PC-9 (cell line): Measurements from ENCODE around the gene YPEL3. TPM values are rescaled to one million over a fixed set of nuclear protein-coding genes. Genes with fewer than 3 reads are reported as not detected.
A peak's percentile ranks its signal among the peaks of the same experiment; 100 is the strongest.

ENCODE experiments used
- BruUV-seq: library from RNA; stranded (reverse); fragments of 400-500 nt; replicated peaks from 2 replicates; lab custom pipeline; 2021; lab: Mats Ljungman, UMichigan
- CTCF ChIA-PET: fragments of 300-600 bp; sonication (Branson Sonifier 250); formaldehyde crosslinking; loops from one replicate; lab custom pipeline; 2022; ENCODE audit warnings: antibody characterized with exemption; lab: Charles Lee
- POLR2A ChIA-PET: fragments of 300-600 bp; sonication (Branson Sonifier 250); formaldehyde crosslinking; loops from one replicate; lab custom pipeline; 2022; ENCODE audit warnings: antibody characterized with exemption; ENCODE audit not compliant: unreplicated experiment; lab: Charles Lee
- DNase-seq, 2 experiments: peaks; one replicate each; pipeline versions ENCODE4 v3.0.0 to v3.0.0-alpha.2; 2015 to 2022; ENCODE audit warnings: mixed read lengths in 1 of 2
- H2AFZ ChIP-seq: fragments of 200-600 bp; sonication (generic); 2 replicates; pipeline ENCODE4 v1.8.1; 2017; ENCODE audit warnings: antibody characterized with exemption
- H3F3A ChIP-seq: fragments of 200-600 bp; sonication (generic); 2 replicates; pipeline ENCODE4 v1.8.1; 2017; ENCODE audit warnings: antibody characterized with exemption, mild to moderate bottlenecking, low read depth; ENCODE audit not compliant: insufficient read depth
- H3K27ac ChIP-seq: fragments of 200-600 bp; sonication (generic); 2 replicates; pipeline ENCODE4 v1.6.1; 2016; ENCODE audit warnings: mixed run types
- H3K27me3 ChIP-seq: fragments of 200-600 bp; sonication (generic); 2 replicates; pipeline ENCODE4 v1.6.1; 2016; ENCODE audit warnings: low read depth, mixed run types; ENCODE audit not compliant: insufficient read depth
- H3K36me3 ChIP-seq: fragments of 200-600 bp; sonication (generic); 2 replicates; pipeline ENCODE4 v1.6.1; 2016; ENCODE audit warnings: low read depth, mixed run types
- H3K4me1 ChIP-seq: fragments of 200-600 bp; sonication (generic); replicated peaks from 2 replicates; pipeline ENCODE4 v1.6.1; 2016; ENCODE audit warnings: mixed run types; ENCODE audit not compliant: insufficient read depth
- H3K4me2 ChIP-seq: fragments of 200-600 bp; sonication (generic); 2 replicates; pipeline ENCODE4 v1.6.1; 2017; ENCODE audit warnings: mixed run types
- H3K4me3 ChIP-seq: fragments of 200-600 bp; sonication (generic); 2 replicates; pipeline ENCODE4 v1.6.1; 2016; ENCODE audit warnings: mixed run types
- H3K79me2 ChIP-seq: fragments of 200-600 bp; sonication (generic); 2 replicates; pipeline ENCODE4 v1.6.1; 2017; ENCODE audit warnings: low read depth, mixed run types
- H3K9me2 ChIP-seq: fragments of 200-600 bp; sonication (generic); 2 replicates; pipeline ENCODE4 v1.8.1; 2017; ENCODE audit warnings: mild to moderate bottlenecking; ENCODE audit not compliant: insufficient read depth
- H3K9me3 ChIP-seq: fragments of 200-600 bp; sonication (generic); 2 replicates; pipeline ENCODE4 v1.8.1; 2016; ENCODE audit warnings: low read depth; ENCODE audit not compliant: insufficient read depth
- H4K20me1 ChIP-seq: fragments of 200-600 bp; sonication (generic); 2 replicates; pipeline ENCODE4 v1.8.1; 2017; ENCODE audit not compliant: insufficient read depth
- EZH2 ChIP-seq: fragments of 200-600 bp; sonication (generic); IDR thresholded peaks from 2 replicates; pipeline ENCODE4 v1.8.0; 2017; ENCODE audit warnings: antibody characterized with exemption, low read depth
- intact Hi-C: fragments of 100-400 bp; cut with micrococcal nuclease; formaldehyde crosslinking; loops from one replicate; pipeline ENCODE4 v1.10.0; 2022; ENCODE audit not compliant: unreplicated experiment
- total RNA-seq: library from RNA; stranded (reverse); gene quantifications from 2 replicates; pipeline ENCODE4 v1.2.3, GENCODE V29; 2021
- TF ChIP-seq, protein P1 (sequence below): fragments of 200-600 bp; sonication (generic); conservative IDR thresholded peaks from 2 replicates; pipeline ENCODE4 v1.6.1; 2017; ENCODE audit warnings: mixed run types, antibody characterized with exemption, mild to moderate bottlenecking, moderate library complexity

YPEL3 gene
- total RNA-seq, 1 experiment from 2014 or later: 129 TPM

GRCh38 chr16:30066761-30067583, 29.0 kb downstream of the YPEL3 start:
- H3K4me3 ChIP-seq: peak overlapping the region; percentile 94
- H3K27ac ChIP-seq: peak overlapping the region; percentile 92
- POLR2A ChIA-PET: interaction anchor here (0.5 kb wide), 2 partner anchors 15 to 334 kb away, joined by 3 to 5 read pairs; no protein-coding TSS in a partner anchor
- H4K20me1 ChIP-seq: peaks cover 60% of the 10 kb centered on the region
- no TSS peak for BruUV-seq
- CTCF ChIA-PET: no interaction called here
- H3K4me2 ChIP-seq: peak overlapping the region; percentile 97
- peaks cover 34% of the 10 kb centered on the region for H3K4me1 ChIP-seq
- no peaks in the 10 kb centered on the region for H3K9me3 ChIP-seq
- peaks cover 84% of the 10 kb centered on the region for H3K79me2 ChIP-seq
- no peak overlapping the region for H2AFZ ChIP-seq
- H3K27me3 ChIP-seq: no peaks in the 10 kb centered on the region
- intact Hi-C loops: loop anchor here (2.0 to 5.0 kb wide), 2 partner anchors 24 to 590 kb away; partner anchors contain the start of genes FBRS and TBX6
- TF ChIP-seq, protein P1, sequence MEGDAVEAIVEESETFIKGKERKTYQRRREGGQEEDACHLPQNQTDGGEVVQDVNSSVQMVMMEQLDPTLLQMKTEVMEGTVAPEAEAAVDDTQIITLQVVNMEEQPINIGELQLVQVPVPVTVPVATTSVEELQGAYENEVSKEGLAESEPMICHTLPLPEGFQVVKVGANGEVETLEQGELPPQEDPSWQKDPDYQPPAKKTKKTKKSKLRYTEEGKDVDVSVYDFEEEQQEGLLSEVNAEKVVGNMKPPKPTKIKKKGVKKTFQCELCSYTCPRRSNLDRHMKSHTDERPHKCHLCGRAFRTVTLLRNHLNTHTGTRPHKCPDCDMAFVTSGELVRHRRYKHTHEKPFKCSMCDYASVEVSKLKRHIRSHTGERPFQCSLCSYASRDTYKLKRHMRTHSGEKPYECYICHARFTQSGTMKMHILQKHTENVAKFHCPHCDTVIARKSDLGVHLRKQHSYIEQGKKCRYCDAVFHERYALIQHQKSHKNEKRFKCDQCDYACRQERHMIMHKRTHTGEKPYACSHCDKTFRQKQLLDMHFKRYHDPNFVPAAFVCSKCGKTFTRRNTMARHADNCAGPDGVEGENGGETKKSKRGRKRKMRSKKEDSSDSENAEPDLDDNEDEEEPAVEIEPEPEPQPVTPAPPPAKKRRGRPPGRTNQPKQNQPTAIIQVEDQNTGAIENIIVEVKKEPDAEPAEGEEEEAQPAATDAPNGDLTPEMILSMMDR: no peak
- TF ChIP-seq EZH2: no peak
- H3K36me3 ChIP-seq: peaks cover 47% of the 10 kb centered on the region
- no peaks in the 10 kb centered on the region for H3K9me2 ChIP-seq
- peaks cover 83% of the 10 kb centered on the region for H3F3A ChIP-seq
- no peak for DNase-seq

DNA sequence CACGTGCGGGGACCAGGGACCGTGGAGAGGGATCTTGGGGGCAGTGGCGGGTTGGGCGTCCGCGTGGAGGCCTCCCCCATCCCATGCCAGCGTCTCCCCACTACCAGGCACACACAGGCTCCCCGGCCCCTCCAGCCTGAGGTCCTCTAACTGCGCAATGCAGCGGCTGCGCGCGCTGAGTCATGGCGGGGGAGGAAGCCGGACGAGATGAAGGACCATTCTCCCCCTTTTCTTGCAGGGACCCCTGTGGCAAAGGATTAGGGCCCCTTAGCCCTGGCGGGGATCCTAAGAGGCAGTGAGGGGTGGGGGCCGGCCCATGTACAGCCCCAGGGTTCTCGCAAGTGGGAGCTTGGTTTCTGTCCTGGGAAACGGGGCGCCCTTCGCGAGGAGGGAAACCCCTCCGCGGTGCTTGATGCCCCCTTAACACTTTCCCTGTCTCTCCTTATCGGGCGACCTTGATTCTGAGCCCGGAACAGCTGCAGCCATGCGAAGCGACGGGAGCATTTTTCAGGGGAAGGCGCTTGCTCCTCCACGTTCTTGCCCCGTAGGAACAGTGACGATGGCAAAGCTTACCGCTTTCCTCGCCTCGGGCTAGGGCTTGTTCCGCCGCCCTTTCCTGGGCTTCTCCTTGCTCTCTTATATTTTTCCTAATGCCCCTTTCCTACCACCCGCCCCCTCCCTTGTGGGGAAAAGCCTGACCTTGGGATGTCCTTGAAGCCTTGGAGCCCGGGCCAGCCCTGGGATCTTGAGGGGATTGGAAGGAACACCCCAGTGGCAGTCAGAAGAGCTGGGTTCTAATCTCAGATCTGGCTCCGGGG, 29.9 kb downstream of the YPEL3 start:
- no peaks in the 10 kb centered on the region for H3K27me3 ChIP-seq

More for the DNA sequence above, 29.9 kb downstream of the YPEL3 start:
- H3K9me3 ChIP-seq: no peaks in the 10 kb centered on the region
- intact Hi-C loops: loop anchor here (2.0 to 5.0 kb wide), 3 partner anchors 25 to 591 kb away; partner anchors contain the start of genes CD2BP2, FBRS and TBX6
- peak overlapping the region; percentile 94 for H3K4me3 ChIP-seq
- H2AFZ ChIP-seq: no peak overlapping the region
- TSS peak; percentile 56 for BruUV-seq
- CTCF ChIA-PET: interaction anchor here (0.6 to 1.5 kb wide), 2 partner anchors 11 to 1115 kb away, joined by 3 to 4 read pairs; partner anchors contain the start of gene NFATC2IP
- TF ChIP-seq EZH2: no peak
- TF ChIP-seq, protein P1: no peak
- POLR2A ChIA-PET: interaction anchor here (0.5 to 1.8 kb wide), 16 partner anchors 13 to 1203 kb away, joined by 3 to 7 read pairs (median 4); partner anchors contain the start of genes NFATC2IP and SH2B1
- peaks cover 42% of the 10 kb centered on the region for H3K4me1 ChIP-seq
- no peak for DNase-seq
- H4K20me1 ChIP-seq: peaks cover 52% of the 10 kb centered on the region
- H3K79me2 ChIP-seq: peaks cover 84% of the 10 kb centered on the region
- peak overlapping the region; percentile 97 for H3K4me2 ChIP-seq
- peak overlapping the region; percentile 92 for H3K27ac ChIP-seq
- peaks cover 83% of the 10 kb centered on the region for H3F3A ChIP-seq
- H3K36me3 ChIP-seq: peaks cover 38% of the 10 kb centered on the region
- no peaks in the 10 kb centered on the region for H3K9me2 ChIP-seq
